K562 (cell line): ENCODE data around the gene SLC35B1. TPM values are rescaled to one million over a fixed set of nuclear protein-coding genes. Genes with fewer than 3 reads are reported as not detected.

Experiments used
- BHLHE40 ChIP-seq: IDR thresholded peaks from 2 replicates; pipeline ENCODE4 v1.6.1; 2011; ENCODE audit warnings: low read length, improper control_type of control experiment
- GABPA ChIP-seq: fragments of 200-800 bp; sonication (Bioruptor generic); conservative IDR thresholded peaks from 2 replicates; pipeline ENCODE4 v1.6.1; 2016; ENCODE audit warnings: low read depth, missing genetic modification characterization, missing compliant biosample characterization
- HNRNPK ChIP-seq: fragments of 200-400 bp; formaldehyde crosslinking; IDR thresholded peaks from one replicate; pipeline ENCODE4 v1.6.1; 2018; ENCODE audit warnings: mild to moderate bottlenecking, low read depth, low read length; ENCODE audit not compliant: poor library complexity, severe bottlenecking
- MAX ChIP-seq: sonication (generic); formaldehyde crosslinking; IDR thresholded peaks from 2 replicates; pipeline ENCODE4 v1.9.0; 2022; ENCODE audit warnings: mild to moderate bottlenecking, missing genetic modification reagents
- MGA ChIP-seq: fragments of 450-650 bp; IDR thresholded peaks from 2 replicates; pipeline ENCODE4 v1.6.1; 2016; ENCODE audit warnings: mild to moderate bottlenecking, moderate library complexity
- NFATC3 ChIP-seq: fragments of 450-650 bp; IDR thresholded peaks from 2 replicates; pipeline ENCODE4 v1.6.1; 2017; ENCODE audit warnings: mild to moderate bottlenecking
- PHB ChIP-seq: fragments of 250-450 bp; sonication (Bioruptor Pico); IDR thresholded peaks from 2 replicates; pipeline ENCODE4 v1.5.0; 2021
- SP2 ChIP-seq: IDR thresholded peaks from 2 replicates; pipeline ENCODE4 v1.6.1; 2011; ENCODE audit warnings: mild to moderate bottlenecking, low read depth, low read length, moderate library complexity; ENCODE audit not compliant: poor library complexity, severe bottlenecking; ENCODE audit errors: extremely low read depth
- VEZF1 ChIP-seq: fragments of 200-800 bp; sonication (Bioruptor generic); IDR thresholded peaks from 2 replicates; pipeline ENCODE4 v1.6.1; 2017; ENCODE audit warnings: missing genetic modification characterization, missing compliant biosample characterization
- ZNF274 ChIP-seq: IDR thresholded peaks from 2 replicates; pipeline ENCODE4 v1.6.1; 2011; ENCODE audit warnings: low read depth, mild to moderate bottlenecking, low read length, moderate library complexity, borderline replicate concordance
- ZNF398 ChIP-seq: fragments of 250-450 bp; sonication (Bioruptor Pico); IDR thresholded peaks from 2 replicates; pipeline ENCODE4 v1.8.0; 2021; ENCODE audit warnings: moderate library complexity, mild to moderate bottlenecking, inconsistent platforms
- polyA plus RNA-seq, 8 experiments: library from polyadenylated mRNA; depleted of rRNA in 4 of 8; stranded (reverse) in 5 of 8; unstranded in 3 of 8; fragments of >200 nt; fragmentation: Nextera tagmentation in 2 of 8; fragmentation: Illumina TruSeq in 1 of 8; extraction: Ambion mirVana in 2 of 8; extraction: Trizol in 1 of 8; gene quantifications; 2 replicates each; pipeline versions ENCODE4 v1.2.1 to v1.2.3, GENCODE V29; 2011 to 2014; ENCODE audit warnings: inconsistent platforms in 1 of 8, missing spikeins in 1 of 8
- total RNA-seq, 7 experiments: library from RNA; depleted of rRNA in 6 of 7; stranded (reverse); fragments of >200 nt in 6 of 7; fragmentation: Illumina TruSeq in 2 of 7; extraction: Trizol in 2 of 7; gene quantifications; 2 replicates each; pipeline versions ENCODE4 v1.2.1 to v1.2.3, GENCODE V29; 2011 to 2021; ENCODE audit warnings: low replicate concordance in 1 of 7

SLC35B1 gene
- total and polyA plus RNA-seq, 9 of the 15 experiments (the other 6 are each of a cell fraction or from before 2014, with no cell fraction given), result 51.4 to 87.9 (median 66.3) TPM

GRCh38 chr17:49753959-49754391 lies 46.2 kb upstream of the SLC35B1 start (continued):
- TF ChIP-seq MAX (CRISPR knock-in tag) (peak; percentile 65), NFATC3 (no peak), MGA (no peak), HNRNPK (no peak), BHLHE40 (peak; percentile 73), SP2 (no peak), PHB (CRISPR knock-in tag) (no peak), ZNF274 (no peak), ZNF398 (CRISPR knock-in tag) (no peak), GABPA (no peak), VEZF1 (peak; percentile 30; the same call in 1 of the 2 replicates)
